ENCODE measurements around the gene SLC26A5. TPM values are rescaled to one million over a fixed set of nuclear protein-coding genes. Genes with fewer than 3 reads are reported as not detected.
"Not testable (repeated sequence)": the region's sequence is repeated elsewhere in the genome, so short reads cannot be mapped to it uniquely, and the experiment has no call there.

Gene SLC26A5
- total RNA-seq (not detected in 2 replicates), polyA plus RNA-seq (not detected in 2 replicates), polyA minus RNA-seq (not detected in 2 replicates), Bru-seq, nascent RNA (percentile 3 among the genes with signal in this experiment), BruChase-seq, experiment 1, labeled RNA remaining after a 6-hour chase (percentile 4 among the genes with signal in this experiment), BruChase-seq, experiment 2, labeled RNA remaining after a 2-hour chase (percentile 2 among the genes with signal in this experiment)
- polyA plus RNA-seq (2011; cell fraction: cytosol; rRNA removed), result not detected in 2 replicates
- not detected in 2 replicates for polyA plus RNA-seq (2011; cell fraction: nucleus; rRNA removed)
- polyA plus RNA-seq (2012), result not detected in 2 replicates
- not detected for polyA minus RNA-seq (2011; cell fraction: cytosol; rRNA and poly(A)+ RNA removed)
- polyA minus RNA-seq (2011; cell fraction: nucleus; rRNA and poly(A)+ RNA removed), result not detected in 2 replicates
- long read RNA-seq, partial matches to known transcripts, result 0 of 6 reads
- long read RNA-seq, other reads (novel, unspliced or antisense), result 6 of 6 reads

- ChIA-PET POLR2A (no interaction called here), CTCF (interaction anchor here (0.9 to 1.4 kb wide), 4 partner anchors 17 to 822 kb away, joined by 3 to 9 read pairs (median 4); no protein-coding TSS in a partner anchor)
- FAIRE-seq (no peak), DNase-seq (ENCODE audit: low read depth, low spot score) (no peak)
- Histone ChIP-seq H3K4me2 (ENCODE audit: insufficient read depth, low read length) (peak within 1 kb of the TSS; percentile 74), H3K9me1 (replicated peaks; ENCODE audit: control insufficient read depth, extremely low read depth, insufficient read depth, low read length) (no peaks in the 10 kb centered on the region), H3K4me3 (replicated peaks in 1 of 3; ENCODE audit: insufficient read depth in 1 of 3, low read depth in 1 of 3, low read length in 3 of 3) (peak within 1 kb of the TSS; percentile 2 to 45 (median 4)), H3K9ac (replicated peaks; ENCODE audit: extremely low read depth, insufficient read depth, low read length) (no peak within 1 kb of the TSS), H3K36me3 (ENCODE audit: control insufficient read depth in 2 of 2, extremely low read depth in 1 of 2, insufficient read depth in 2 of 2, low read length in 2 of 2) (no peaks in the 10 kb centered on the region), H3K27ac (ENCODE audit: insufficient read depth, low read depth, low read length) (no peak within 1 kb of the TSS), H3K9me3 (replicated peaks; ENCODE audit: control insufficient read depth, insufficient read depth, low read length) (no peaks in the 10 kb centered on the region), H4K20me1 (replicated peaks; ENCODE audit: control insufficient read depth, extremely low read depth, insufficient read depth, low read length) (no peaks in the 10 kb centered on the region), H3K4me1 (ENCODE audit: control insufficient read depth, extremely low read depth, insufficient read depth, low read length) (peaks cover 7% of the 10 kb centered on the region), H2AFZ (ENCODE audit: low read depth, low read length) (peak within 1 kb of the TSS; percentile 71), H3K79me2 (ENCODE audit: control insufficient read depth, insufficient read depth, low read length) (no peaks in the 10 kb centered on the region), H3K27me3 (ENCODE audit: control insufficient read depth in 2 of 2, insufficient read depth in 2 of 2, low read length in 2 of 2) (peaks cover 35 to 51% of the 10 kb centered on the region in 2 experiments)
- intact Hi-C loops (cut with micrococcal nuclease), result loop anchor here (2.0 to 5.0 kb wide), 2 partner anchors 149 to 715 kb away; partner anchors contain the start of gene PMPCB
- dilution Hi-C loops (cut with MboI; ENCODE audit: extremely low pct_ligation_motif_present, low sequenced_read_pairs), result no loop called here
- TF ChIP-seq MYC (IDR thresholded peaks at IDR 0.05; ENCODE audit: low read depth, low read length), result no peak
- peak; percentile 71 for TF ChIP-seq EZH2 (IDR thresholded peaks at IDR 0.05; ENCODE audit: borderline replicate concordance, low read depth, low read length, severe bottlenecking)
- no TSS peak for BruUV-seq (replicated peaks)
These were observed at the start of gene SLC26A5 for GRCh38 chr7:103446049-103446520. SLC26A5 (minus strand) TSS chr7:103446207; CDS start chr7:103421514, 24,693 bp downstream.

DNA sequence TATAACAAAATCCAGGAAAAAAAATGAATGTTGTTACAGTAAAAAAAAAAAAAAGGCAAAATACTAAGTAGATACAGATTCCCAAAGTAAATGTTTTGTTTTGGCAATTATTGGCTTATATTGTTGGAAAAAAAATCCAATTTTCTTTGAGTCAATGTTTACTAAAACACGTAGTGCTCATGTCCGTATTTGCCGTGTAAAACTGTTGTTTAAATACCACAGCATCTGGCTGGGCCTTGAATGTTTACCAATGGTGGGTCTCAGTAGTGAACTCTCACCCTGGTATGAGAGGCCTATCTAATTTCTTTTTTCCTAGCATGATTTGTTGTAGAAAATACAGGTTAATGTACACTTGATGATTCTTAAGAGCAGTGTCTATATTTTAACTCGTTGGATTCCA, 41.4 kb upstream of the SLC26A5 start:
- no peaks in the 10 kb centered on the region for H3K4me1 ChIP-seq (ENCODE audit: control insufficient read depth, extremely low read depth, insufficient read depth, low read length)

DNA sequence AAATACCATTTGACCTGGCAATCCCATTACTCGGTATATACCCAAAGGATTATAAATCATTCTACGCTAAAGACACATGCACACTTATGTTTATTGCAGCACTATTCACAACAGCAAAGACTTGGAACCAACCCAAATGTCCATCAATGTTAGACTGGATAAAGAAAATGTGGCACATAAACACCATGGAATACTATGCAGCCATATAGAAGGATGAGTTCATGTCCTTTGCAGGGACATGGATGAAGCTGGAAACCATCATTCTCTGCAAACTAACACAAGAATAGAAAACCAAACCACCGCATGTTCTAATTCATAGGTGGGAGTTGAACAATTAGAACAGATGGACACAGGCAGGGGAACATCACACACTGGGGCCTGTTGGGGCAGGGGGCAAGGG, 40.9 kb upstream of the SLC26A5 start:
- H3K4me3 ChIP-seq (replicated peaks in 1 of 3; ENCODE audit: insufficient read depth in 1 of 3, low read depth in 1 of 3, low read length in 3 of 3); H4K20me1 ChIP-seq (replicated peaks; ENCODE audit: control insufficient read depth, extremely low read depth, insufficient read depth, low read length); H3K79me2 ChIP-seq (ENCODE audit: control insufficient read depth, insufficient read depth, low read length); dilution Hi-C loops (cut with MboI; ENCODE audit: extremely low pct_ligation_motif_present, low sequenced_read_pairs); DNase-seq (ENCODE audit: low read depth, low spot score); H3K27ac ChIP-seq (ENCODE audit: insufficient read depth, low read depth, low read length); H3K36me3 ChIP-seq (ENCODE audit: control insufficient read depth in 2 of 2, extremely low read depth in 1 of 2, insufficient read depth in 2 of 2, low read length in 2 of 2); H3K9me1 ChIP-seq (replicated peaks; ENCODE audit: control insufficient read depth, extremely low read depth, insufficient read depth, low read length); H3K4me2 ChIP-seq (ENCODE audit: insufficient read depth, low read length); H2AFZ ChIP-seq (ENCODE audit: low read depth, low read length); CTCF ChIA-PET; H3K9ac ChIP-seq (replicated peaks; ENCODE audit: extremely low read depth, insufficient read depth, low read length); BruUV-seq (replicated peaks); intact Hi-C loops (cut with micrococcal nuclease); H3K27me3 ChIP-seq (ENCODE audit: control insufficient read depth in 2 of 2, insufficient read depth in 2 of 2, low read length in 2 of 2); FAIRE-seq; H3K9me3 ChIP-seq (replicated peaks; ENCODE audit: control insufficient read depth, insufficient read depth, low read length); POLR2A ChIA-PET; H3K4me1 ChIP-seq (ENCODE audit: control insufficient read depth, extremely low read depth, insufficient read depth, low read length): not testable (repeated sequence)

More for the DNA sequence above, 41.4 kb upstream of the SLC26A5 start:
- ChIA-PET CTCF (no interaction called here), POLR2A (no interaction called here)
- no peaks in the 10 kb centered on the region for H3K9me1 ChIP-seq (replicated peaks; ENCODE audit: control insufficient read depth, extremely low read depth, insufficient read depth, low read length)
- H3K36me3 ChIP-seq (ENCODE audit: control insufficient read depth in 2 of 2, extremely low read depth in 1 of 2, insufficient read depth in 2 of 2, low read length in 2 of 2), result no peaks in the 10 kb centered on the region
- no peak overlapping the region for H2AFZ ChIP-seq (ENCODE audit: low read depth, low read length)
- H3K9ac ChIP-seq (replicated peaks; ENCODE audit: extremely low read depth, insufficient read depth, low read length), result no peak overlapping the region
- DNase-seq (ENCODE audit: low read depth, low spot score) (no peak), FAIRE-seq (no peak)
- BruUV-seq (replicated peaks), result no TSS peak
- intact Hi-C loops (cut with micrococcal nuclease), result no loop called here
- H3K27ac ChIP-seq (ENCODE audit: insufficient read depth, low read depth, low read length), result no peak overlapping the region
- TF ChIP-seq MAX (IDR thresholded peaks at IDR 0.05; ENCODE audit: insufficient read depth, insufficient read length) (no peak), GATA2 (IDR thresholded peaks at IDR 0.05; ENCODE audit: insufficient read depth, insufficient read length, low read depth, low read length) (no peak), JUN (IDR thresholded peaks at IDR 0.05; ENCODE audit: borderline replicate concordance, insufficient read depth, insufficient read length, low read depth) (no peak)
- no peak overlapping the region for H3K4me2 ChIP-seq (ENCODE audit: insufficient read depth, low read length)
- dilution Hi-C loops (cut with MboI; ENCODE audit: extremely low pct_ligation_motif_present, low sequenced_read_pairs), result no loop called here
- H4K20me1 ChIP-seq (replicated peaks; ENCODE audit: control insufficient read depth, extremely low read depth, insufficient read depth, low read length), result no peaks in the 10 kb centered on the region
- H3K9me3 ChIP-seq (replicated peaks; ENCODE audit: control insufficient read depth, insufficient read depth, low read length), result no peaks in the 10 kb centered on the region
- H3K27me3 ChIP-seq (ENCODE audit: control insufficient read depth in 2 of 2, insufficient read depth in 2 of 2, low read length in 2 of 2), result no peaks in the 10 kb centered on the region
- H3K79me2 ChIP-seq (ENCODE audit: control insufficient read depth, insufficient read depth, low read length), result no peaks in the 10 kb centered on the region
- no peak overlapping the region for H3K4me3 ChIP-seq (replicated peaks in 1 of 3; ENCODE audit: insufficient read depth in 1 of 3, low read depth in 1 of 3, low read length in 3 of 3)
